Hippocampal formation (tissue), 2 donors: ENCODE results near the gene NXPE3.
A peak's percentile ranks its signal among the peaks of the same experiment; 100 is the strongest.

Source experiments
- DNase-seq, 2 donors: peaks; one replicate each; lab custom pipeline; 2025; lab: John Stamatoyannopoulos, UW

NXPE3 gene

DNA sequence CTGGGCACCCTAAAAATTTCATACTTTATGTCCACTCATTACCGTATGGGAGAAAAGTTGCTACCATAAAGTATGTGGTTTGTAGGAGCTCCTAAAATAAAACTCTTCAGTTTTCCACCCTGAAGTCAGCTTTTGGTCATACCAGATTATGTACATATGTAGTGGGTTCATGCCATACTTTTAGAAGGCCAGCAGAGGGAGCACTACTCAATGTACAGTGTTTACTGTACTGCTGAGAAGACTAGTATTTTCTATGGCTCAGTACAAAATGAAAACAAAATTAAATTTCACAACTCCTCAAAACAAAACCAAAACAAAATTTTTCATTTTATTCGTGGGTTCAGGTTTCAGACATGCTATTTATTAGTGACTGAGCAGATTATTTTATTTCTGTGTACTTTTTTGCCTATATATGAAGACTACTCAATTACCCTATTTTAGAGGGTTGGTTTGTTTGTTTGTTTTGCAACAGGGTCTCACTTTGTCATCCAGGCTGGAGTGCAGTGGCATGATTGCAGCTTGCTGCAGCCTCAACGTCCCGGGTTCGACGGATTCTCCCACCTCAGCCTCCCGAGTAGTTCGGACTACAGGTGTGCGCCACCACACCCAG, 24.3 kb downstream of the NXPE3 start:
- DNase-seq = peak; percentile 10 to 61

- DNase-seq = no peak
Observed at GRCh38 chr3:101803939-101804338, 24.9 kb downstream of the NXPE3 start.

DNA sequence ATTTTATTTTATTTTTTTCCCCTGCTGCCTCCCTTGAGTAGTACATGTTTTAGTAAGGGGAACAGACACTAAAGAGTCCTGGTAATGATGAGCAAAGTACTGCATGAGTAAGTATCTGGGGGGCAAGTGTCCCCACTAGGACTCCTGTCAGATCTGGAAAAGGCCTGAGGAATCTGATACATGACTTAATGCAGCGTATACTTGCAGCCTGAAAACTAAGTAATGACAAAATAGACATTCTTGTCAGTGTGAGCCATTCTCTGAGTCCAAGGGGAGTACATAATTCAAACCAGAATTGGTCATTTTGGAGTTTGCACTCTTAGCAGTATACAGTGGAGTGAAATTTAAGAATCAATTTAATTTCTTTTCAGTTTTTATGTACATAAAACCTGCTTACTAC, 27.5 kb downstream of the NXPE3 start:
- DNase-seq = no peak

- no peak for DNase-seq
Observed at GRCh38 chr3:101807888-101808287, 28.9 kb downstream of the NXPE3 start.

GRCh38 chr3:101809178-101810021, 30.4 kb downstream of the NXPE3 start:
- peak in 1 of 2 donors; percentile 25 for DNase-seq

DNA sequence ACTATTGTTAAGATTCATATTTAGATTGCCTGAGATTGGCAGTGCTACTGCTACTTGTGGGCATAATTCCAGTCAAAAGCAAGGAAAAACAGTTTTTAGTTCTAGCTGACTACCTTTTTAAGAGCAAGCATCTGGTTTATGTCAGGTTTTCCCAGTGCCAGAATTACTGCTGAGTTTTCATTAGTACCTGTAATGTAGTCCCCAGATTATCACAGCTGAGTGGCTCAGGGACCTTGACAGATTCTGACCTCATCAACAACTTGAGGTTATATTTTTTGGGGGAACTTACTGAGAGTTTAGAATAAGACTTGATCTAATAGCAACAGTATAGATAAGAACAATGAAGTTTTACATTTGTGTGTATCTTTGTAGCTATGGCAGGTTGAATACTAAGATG, 31.0 kb downstream of the NXPE3 start:
- no peak for DNase-seq

GRCh38 chr3:101811875-101812274, 32.9 kb downstream of the NXPE3 start:
- DNase-seq = no peak

DNA sequence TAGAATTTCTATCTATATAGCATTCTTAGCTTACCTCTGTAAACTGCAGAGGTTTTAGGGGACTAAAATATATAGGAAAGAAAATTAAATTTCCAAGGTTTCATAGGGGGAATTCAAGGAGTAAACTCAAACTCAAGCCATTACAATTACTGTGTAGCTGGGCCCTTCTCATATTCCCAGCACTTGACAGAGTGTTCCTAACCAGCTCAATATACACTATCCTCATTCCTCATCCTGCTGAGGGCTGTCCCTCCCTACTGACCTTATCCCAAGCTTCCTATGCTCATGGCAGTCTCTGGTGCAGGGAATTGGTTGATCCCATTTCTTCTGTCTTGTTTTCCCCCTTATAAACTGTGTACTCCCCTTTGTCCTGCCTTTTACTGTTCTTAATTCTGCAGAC, 33.9 kb downstream of the NXPE3 start:
- DNase-seq = no peak

DNA sequence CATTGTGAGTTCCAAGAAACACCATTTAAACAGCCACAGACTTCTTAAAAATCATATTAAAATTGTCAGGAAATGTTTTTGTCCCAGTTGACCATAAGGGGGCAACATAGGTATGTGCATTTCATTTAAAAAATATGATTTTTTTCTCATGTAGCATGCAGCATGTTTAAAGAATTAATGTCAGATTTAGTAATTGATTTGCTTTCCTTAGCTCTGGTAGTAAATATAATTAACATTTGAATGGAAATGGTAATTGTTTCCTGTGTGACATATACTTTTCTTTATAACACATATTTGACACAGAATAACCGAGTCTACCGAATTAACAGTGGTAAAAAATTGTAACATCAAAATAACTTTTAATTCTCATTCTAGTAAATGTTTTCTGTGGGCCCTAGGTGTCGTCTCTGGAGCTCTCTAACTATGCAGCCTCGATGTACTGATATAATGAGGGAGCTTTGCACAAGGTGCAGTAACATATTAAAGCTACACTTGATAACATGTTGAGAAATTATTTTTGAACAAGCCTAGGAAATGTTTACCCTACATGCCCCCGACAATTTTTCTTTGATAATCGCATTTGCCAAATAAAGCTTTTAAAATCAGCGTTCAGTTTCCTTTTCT, 34.9 kb downstream of the NXPE3 start:
- no peak for DNase-seq

- no peak for DNase-seq
Observed at GRCh38 chr3:101814835-101815234, 35.8 kb downstream of the NXPE3 start.

- DNase-seq = no peak
Observed at GRCh38 chr3:101816215-101817149, 37.5 kb downstream of the NXPE3 start.

- no peak for DNase-seq
Observed at GRCh38 chr3:101817992-101818391, 39.0 kb downstream of the NXPE3 start.

- DNase-seq = no peak
Observed at GRCh38 chr3:101819649-101820206, 40.7 kb downstream of the NXPE3 start.

GRCh38 chr3:101821503-101821902, 42.5 kb downstream of the NXPE3 start:
- DNase-seq = no peak

- no peak for DNase-seq
Observed at GRCh38 chr3:101823525-101823924, 44.5 kb downstream of the NXPE3 start.

- DNase-seq = no peak
Observed at GRCh38 chr3:101824702-101825101, 45.7 kb downstream of the NXPE3 start.

- DNase-seq = no peak
Observed at GRCh38 chr3:101825904-101826445, 47.0 kb downstream of the NXPE3 start.

- peak; percentile 31 to 35 for DNase-seq
Observed at GRCh38 chr3:101827211-101828174, 48.5 kb downstream of the NXPE3 start.

GRCh38 chr3:101828276-101828675, 49.3 kb downstream of the NXPE3 start:
- DNase-seq = no peak
